ENCODE results near the gene GRIP2.

Gene GRIP2

GRCh38 chr3:14539742-14540491, at the start of gene GRIP2:
Gene GRIP2, minus strand, starts transcription at chr3:14540342. Its CDS starts 34 bp downstream, at chr3:14540308.
- no peak for DNase-seq (ENCODE audit: low spot score)

GRCh38 chr3:14588425-14589112, 48.4 kb upstream of the GRIP2 start:
- DNase-seq (ENCODE audit: low spot score): no peak

GRCh38 chr3:14587740-14588360, 47.7 kb upstream of the GRIP2 start:
- no peak for DNase-seq (ENCODE audit: low spot score)

GRCh38 chr3:14586611-14587010, 46.5 kb upstream of the GRIP2 start:
- no peak for DNase-seq (ENCODE audit: low spot score)

GRCh38 chr3:14583548-14584091, 43.5 kb upstream of the GRIP2 start:
- no peak for DNase-seq (ENCODE audit: low spot score)

GRCh38 chr3:14582045-14582410, 41.9 kb upstream of the GRIP2 start:
- DNase-seq (ENCODE audit: low spot score): no peak

GRCh38 chr3:14581334-14582044, 41.3 kb upstream of the GRIP2 start:
- DNase-seq (ENCODE audit: low spot score): no peak

- peak; percentile 10 for DNase-seq (ENCODE audit: low spot score)
Measured at GRCh38 chr3:14577897-14578296, 37.8 kb upstream of the GRIP2 start.

GRCh38 chr3:14576163-14576562, 36.0 kb upstream of the GRIP2 start:
- DNase-seq (ENCODE audit: low spot score): no peak

- DNase-seq (ENCODE audit: low spot score): no peak
Measured at GRCh38 chr3:14574183-14574582, 34.0 kb upstream of the GRIP2 start.

GRCh38 chr3:14573706-14574105, 33.6 kb upstream of the GRIP2 start:
- DNase-seq (ENCODE audit: low spot score): no peak

GRCh38 chr3:14570864-14571263, 30.7 kb upstream of the GRIP2 start:
- DNase-seq (ENCODE audit: low spot score): no peak

- no peak for DNase-seq (ENCODE audit: low spot score)
Measured at GRCh38 chr3:14570089-14570488, 29.9 kb upstream of the GRIP2 start.

- DNase-seq (ENCODE audit: low spot score): no peak
Measured at GRCh38 chr3:14569474-14570000, 29.4 kb upstream of the GRIP2 start.

- no peak for DNase-seq (ENCODE audit: low spot score)
Measured at GRCh38 chr3:14568269-14568668, 28.1 kb upstream of the GRIP2 start.

GRCh38 chr3:14566812-14567211, 26.7 kb upstream of the GRIP2 start:
- no peak for DNase-seq (ENCODE audit: low spot score)

GRCh38 chr3:14565868-14566588, 25.9 kb upstream of the GRIP2 start:
- DNase-seq (ENCODE audit: low spot score): no peak

GRCh38 chr3:14564741-14565140, 24.6 kb upstream of the GRIP2 start:
- no peak for DNase-seq (ENCODE audit: low spot score)

GRCh38 chr3:14563946-14564539, 23.9 kb upstream of the GRIP2 start:
- no peak for DNase-seq (ENCODE audit: low spot score)

- no peak for DNase-seq (ENCODE audit: low spot score)
Measured at GRCh38 chr3:14562121-14562890, 22.2 kb upstream of the GRIP2 start.

Data from Ammon's horn (tissue), 1 donor.